Activated CD8-positive, alpha-beta memory T cell treated with anti-CD3 and anti-CD28 coated beads for 24 hours (primary cell): ENCODE results near the gene INO80.
"Not testable (repeated sequence)": the region's sequence is repeated elsewhere in the genome, so short reads cannot be mapped to it uniquely, and the experiment has no call there.

Source experiments
- DNase-seq: peaks from one replicate; pipeline ENCODE4 v3.0.0-alpha.2; 2020

INO80 gene

GRCh38 chr15:41116116-41116961, at the start of gene INO80:
Gene INO80, minus strand, starts transcription at chr15:41116280. Its CDS starts 19,970 bp downstream, at chr15:41096310.
- DNase-seq: peak; percentile 99

GRCh38 chr15:41161736-41162135, 45.7 kb upstream of the INO80 start:
- no peak for DNase-seq

GRCh38 chr15:41161336-41161735, 45.3 kb upstream of the INO80 start:
- DNase-seq: no peak

- DNase-seq: no peak
Observed at GRCh38 chr15:41160639-41161315, 44.7 kb upstream of the INO80 start.

- no peak for DNase-seq
Observed at GRCh38 chr15:41154412-41154811, 38.3 kb upstream of the INO80 start.

GRCh38 chr15:41153733-41154132, 37.7 kb upstream of the INO80 start:
- DNase-seq: no peak

- DNase-seq: no peak
Observed at GRCh38 chr15:41151451-41152005, 35.4 kb upstream of the INO80 start.

- no peak for DNase-seq
Observed at GRCh38 chr15:41150279-41150678, 34.2 kb upstream of the INO80 start.

- DNase-seq: no peak
Observed at GRCh38 chr15:41148065-41148464, 32.0 kb upstream of the INO80 start.

- no peak for DNase-seq
Observed at GRCh38 chr15:41139619-41140018, 23.5 kb upstream of the INO80 start.

- not testable (repeated sequence) for DNase-seq
Observed at GRCh38 chr15:41139112-41139511, 23.0 kb upstream of the INO80 start.

- DNase-seq: not testable (repeated sequence)
Observed at GRCh38 chr15:41135580-41135979, 19.5 kb upstream of the INO80 start.

- no peak for DNase-seq
Observed at GRCh38 chr15:41133454-41133853, 17.4 kb upstream of the INO80 start.

- DNase-seq: not testable (repeated sequence)
Observed at GRCh38 chr15:41132094-41132493, 16.0 kb upstream of the INO80 start.

GRCh38 chr15:41128174-41128902, 12.3 kb upstream of the INO80 start:
- DNase-seq: no peak

GRCh38 chr15:41125931-41126642, 10.0 kb upstream of the INO80 start:
- DNase-seq: no peak

GRCh38 chr15:41125063-41125669, 9.1 kb upstream of the INO80 start:
- DNase-seq: no peak

- no peak for DNase-seq
Observed at GRCh38 chr15:41124058-41124457, 8.0 kb upstream of the INO80 start.

- no peak for DNase-seq
Observed at GRCh38 chr15:41122849-41123248, 6.8 kb upstream of the INO80 start.

- no peak for DNase-seq
Observed at GRCh38 chr15:41121951-41122350, 5.9 kb upstream of the INO80 start.

GRCh38 chr15:41116962-41117252, 827 bp upstream of the INO80 start:
- no peak for DNase-seq

- DNase-seq: peak; percentile 92
Observed at GRCh38 chr15:41115652-41116115, 396 bp downstream of the INO80 start.
